H1 (cell line): ENCODE measurements around the gene ATP10D. TPM values are rescaled to one million over a fixed set of nuclear protein-coding genes. Genes with fewer than 3 reads are reported as not detected.

ENCODE experiments used
- CTCF ChIA-PET: fragments of 300-600 bp; sonication (Branson Sonifier 250); formaldehyde crosslinking; loops from one replicate; lab custom pipeline; 2021; ENCODE audit not compliant: partially characterized antibody; lab: Charles Lee
- POLR2A ChIA-PET: fragments of 300-600 bp; sonication (Branson Sonifier 250); formaldehyde crosslinking; loops from one replicate; lab custom pipeline; 2021; ENCODE audit warnings: inconsistent platforms; ENCODE audit not compliant: partially characterized antibody; lab: Charles Lee
- DNase-seq, 2 experiments: peaks; one replicate each; pipeline versions ENCODE4 v3.0.0 to v3.0.0-alpha.2; 2010 to 2022; ENCODE audit warnings: low spot score in 2 of 2, low read depth in 1 of 2, mixed read lengths in 1 of 2
- FAIRE-seq: peaks from 2 replicates; lab custom pipeline; 2011; peaks lifted over from hg19 to GRCh38; lab: Jason Lieb, UNC
- H2AFZ ChIP-seq: 2 replicates; pipeline ENCODE4 v1.8.1; 2012; ENCODE audit warnings: low read length, inconsistent platforms
- H2AK5ac ChIP-seq: 2 replicates; pipeline ENCODE4 v1.6.1; 2013; ENCODE audit warnings: low read depth, low read length
- H2BK120ac ChIP-seq: replicated peaks from 2 replicates; pipeline ENCODE3; 2013; ENCODE audit warnings: low read depth, low read length, inconsistent platforms
- H2BK12ac ChIP-seq: 2 replicates; pipeline ENCODE4 v1.6.1; 2013; ENCODE audit warnings: low read depth, low read length
- H2BK15ac ChIP-seq: 2 replicates; pipeline ENCODE4 v1.6.1; 2013; ENCODE audit warnings: low read length
- H2BK20ac ChIP-seq: 2 replicates; pipeline ENCODE4 v1.6.1; 2013; ENCODE audit warnings: low read length
- H2BK5ac ChIP-seq: 2 replicates; pipeline ENCODE4 v1.6.1; 2013; ENCODE audit warnings: low read depth, low read length
- H3K14ac ChIP-seq: 2 replicates; pipeline ENCODE4 v1.6.1; 2013; ENCODE audit warnings: inconsistent platforms; ENCODE audit not compliant: insufficient read length
- H3K18ac ChIP-seq: 2 replicates; pipeline ENCODE4 v1.6.1; 2013; ENCODE audit warnings: low read length; ENCODE audit errors: extremely low read depth
- H3K23ac ChIP-seq: 2 replicates; pipeline ENCODE4 v1.6.1; 2013; ENCODE audit warnings: inconsistent platforms; ENCODE audit not compliant: insufficient read length
- H3K23me2 ChIP-seq: 2 replicates; pipeline ENCODE4 v1.6.1; 2013; ENCODE audit warnings: low read depth, low read length
- H3K27ac ChIP-seq: 2 replicates; pipeline ENCODE4 v1.6.1; 2011; ENCODE audit warnings: low read depth, low read length, inconsistent platforms
- H3K27me3 ChIP-seq, 4 experiments: replicated peaks in 1 of 4; 1 replicate in 1 of 4; 2 replicates in 3 of 4; pipeline versions ENCODE4 v1.6.1 to v1.8.1; 2011 to 2013; ENCODE audit warnings: low read length in 3 of 4, mild to moderate bottlenecking in 3 of 4, inconsistent platforms in 2 of 4, mixed read lengths in 2 of 4, moderate library complexity in 1 of 4; ENCODE audit not compliant: control insufficient read depth in 3 of 4, insufficient read depth in 3 of 4; ENCODE audit errors: extremely low read depth in 1 of 4
- H3K36me3 ChIP-seq, 4 experiments: 2 replicates each; pipeline versions ENCODE4 v1.6.1 to v1.8.1; 2011 to 2013; ENCODE audit warnings: mild to moderate bottlenecking in 4 of 4, low read length in 3 of 4, moderate library complexity in 2 of 4, control low read depth in 1 of 4, inconsistent platforms in 1 of 4; ENCODE audit not compliant: insufficient read depth in 4 of 4, control insufficient read depth in 2 of 4
- H3K4ac ChIP-seq: replicated peaks from 2 replicates; pipeline ENCODE3; 2013; ENCODE audit warnings: low read length, low read depth, mixed read lengths, inconsistent platforms; ENCODE audit not compliant: insufficient read length
- H3K4me1 ChIP-seq, 4 experiments: replicated peaks in 1 of 4; 1 replicate in 1 of 4; 2 replicates in 3 of 4; pipeline versions ENCODE4 v1.6.1 to v1.8.1; 2011 to 2013; ENCODE audit warnings: low read length in 3 of 4, inconsistent platforms in 2 of 4, mixed read lengths in 1 of 4; ENCODE audit not compliant: insufficient read depth in 4 of 4, control insufficient read depth in 3 of 4
- H3K4me2 ChIP-seq, 2 experiments: 2 replicates each; pipeline versions ENCODE4 v1.6.1 to v1.8.1; 2011 to 2013; ENCODE audit warnings: low read depth in 2 of 2, low read length in 2 of 2, control low read depth in 1 of 2, inconsistent platforms in 1 of 2, mild to moderate bottlenecking in 1 of 2; ENCODE audit not compliant: insufficient read depth in 1 of 2
- H3K4me3 ChIP-seq, 4 experiments: fragments of 200-600, 300-600 bp in 1 of 4; sonication (generic), shearing (Covaris generic), sonication (Bioruptor Twin) in 1 of 4; 2 replicates each; pipeline versions ENCODE4 v1.5.1 to v1.8.1; 2011 to 2016; ENCODE audit warnings: low read length in 4 of 4, low read depth in 3 of 4, control low read depth in 2 of 4, inconsistent platforms in 2 of 4, mild to moderate bottlenecking in 2 of 4, mixed read lengths in 1 of 4, moderate library complexity in 1 of 4; ENCODE audit not compliant: insufficient read depth in 2 of 4; ENCODE audit errors: extremely low read depth in 1 of 4
- H3K56ac ChIP-seq: replicated peaks from 2 replicates; pipeline ENCODE3; 2013; ENCODE audit warnings: low read depth, mild to moderate bottlenecking, mixed read lengths, low read length, inconsistent platforms; ENCODE audit not compliant: insufficient read length
- H3K79me1 ChIP-seq: 2 replicates; pipeline ENCODE4 v1.6.1; 2013; ENCODE audit warnings: low read depth, low read length, control low read depth
- H3K79me2 ChIP-seq, 2 experiments: 2 replicates each; pipeline versions ENCODE4 v1.6.1 to v1.8.1; 2012 to 2013; ENCODE audit warnings: low read length in 2 of 2, mild to moderate bottlenecking in 2 of 2, inconsistent platforms in 1 of 2; ENCODE audit not compliant: insufficient read depth in 2 of 2, control insufficient read depth in 1 of 2
- H3K9ac ChIP-seq, 4 experiments: replicated peaks in 1 of 4; 1 replicate in 1 of 4; 2 replicates in 3 of 4; pipeline versions ENCODE4 v1.6.1 to v1.8.1; 2011 to 2013; ENCODE audit warnings: low read depth in 3 of 4, low read length in 3 of 4, control low read depth in 2 of 4, mild to moderate bottlenecking in 2 of 4, moderate library complexity in 2 of 4, inconsistent platforms in 1 of 4; ENCODE audit errors: extremely low read depth in 1 of 4
- H3K9me3 ChIP-seq, 2 experiments: 2 replicates each; pipeline versions ENCODE4 v1.6.1 to v1.8.1; 2012 to 2013; ENCODE audit warnings: mild to moderate bottlenecking in 2 of 2, moderate library complexity in 2 of 2, control low read depth in 1 of 2, inconsistent platforms in 1 of 2, low read depth in 1 of 2, low read length in 1 of 2, mixed read lengths in 1 of 2; ENCODE audit not compliant: insufficient read depth in 2 of 2
- H4K20me1 ChIP-seq, 2 experiments: replicated peaks in 1 of 2; 2 replicates each; pipeline versions ENCODE3 to v1.8.1; 2011 to 2013; ENCODE audit warnings: inconsistent platforms in 2 of 2, low read length in 2 of 2, mild to moderate bottlenecking in 1 of 2; ENCODE audit not compliant: insufficient read depth in 2 of 2, control insufficient read depth in 1 of 2
- H4K5ac ChIP-seq: 2 replicates; pipeline ENCODE4 v1.6.1; 2013; ENCODE audit warnings: low read length, low read depth, mixed read lengths, inconsistent platforms; ENCODE audit not compliant: insufficient read length
- H4K8ac ChIP-seq: 2 replicates; pipeline ENCODE4 v1.8.0; 2013; ENCODE audit warnings: mild to moderate bottlenecking, moderate library complexity, low read length, inconsistent platforms; ENCODE audit not compliant: insufficient read depth; ENCODE audit errors: extremely low read depth
- H4K91ac ChIP-seq: replicated peaks from 2 replicates; pipeline ENCODE3; 2013; ENCODE audit warnings: low read length, mixed read lengths, inconsistent platforms; ENCODE audit not compliant: insufficient read length
- CBX5 ChIP-seq: fragments of 300-800, 300-1000 bp; sonication (generic); IDR thresholded peaks from 2 replicates; pipeline ENCODE4 v1.7.1; 2016; ENCODE audit warnings: antibody characterized with exemption, low read length, low read depth
- KDM4A ChIP-seq: IDR thresholded peaks from one replicate; pipeline ENCODE4 v1.7.1; 2012; ENCODE audit warnings: low read depth, mild to moderate bottlenecking, moderate library complexity, low read length, inconsistent platforms; ENCODE audit not compliant: severe bottlenecking
- NANOG ChIP-seq: IDR thresholded peaks from 2 replicates; pipeline ENCODE4 v1.6.1; 2011; ENCODE audit warnings: low read length, low read depth, mild to moderate bottlenecking, inconsistent platforms; ENCODE audit not compliant: insufficient read depth, poor library complexity, severe bottlenecking
- RFX5 ChIP-seq: IDR thresholded peaks from 2 replicates; pipeline ENCODE4 v1.6.1; 2011; ENCODE audit warnings: low read depth, low read length, improper control_type of control experiment, borderline replicate concordance
- SIX5 ChIP-seq: IDR thresholded peaks from 2 replicates; pipeline ENCODE4 v1.6.1; 2011; ENCODE audit warnings: mild to moderate bottlenecking, low read depth, low read length
- WGBS, 2 experiments: shearing (Covaris generic) in 1 of 2; methylation state at CpG; one replicate each; pipeline versions ENCODE4 v1.1.6 to v1.1.7; 2013 to 2015; ENCODE audit warnings: low lambda C conversion rate in 2 of 2, mixed read lengths in 2 of 2, inconsistent platforms in 1 of 2, low coverage in 1 of 2, missing lambda C conversion rate in 1 of 2; ENCODE audit not compliant: insufficient replicate concordance in 2 of 2, insufficient coverage in 1 of 2, insufficient read length in 1 of 2; ENCODE audit errors: extremely low coverage in 1 of 2, missing lambda C conversion rate in 1 of 2; 5-methylcytosine and 5-hydroxymethylcytosine counted together
- polyA plus RNA-seq, 7 experiments: library from polyadenylated mRNA; depleted of rRNA in 3 of 7; stranded (reverse) in 5 of 7; unstranded in 2 of 7; fragments of >200 nt in 5 of 7; fragments of 200-250 nt in 2 of 7; gene quantifications; 1 replicate in 5 of 7; 2 replicates in 1 of 7; 4 replicates in 1 of 7; pipeline versions ENCODE4 v1.2.1 to v1.2.3, GENCODE V29; 2011 to 2013; ENCODE audit warnings: missing spikeins in 2 of 7, mixed read lengths in 2 of 7
- total RNA-seq: library from RNA; stranded (reverse); fragmentation: NEBNext Ultra II Directional; extraction: Animal tissue kit (Norgen Biotek cat#: 25700); gene quantifications from 2 replicates; pipeline ENCODE4 v1.2.1, GENCODE V29; 2021

Gene ATP10D
- total and polyA plus RNA-seq, 2 of the 8 experiments (the other 6 are each of a cell fraction or from before 2014, with no cell fraction given): 2.9 to 5.9 TPM

GRCh38 chr4:47631161-47631560, 146.1 kb downstream of the ATP10D start:
- POLR2A ChIA-PET: interaction anchor here (1.4 kb wide), 1 partner anchor 12 kb away, joined by 3 read pairs; no protein-coding TSS in a partner anchor
- Histone ChIP-seq H3K4me2 (no peak overlapping the region), H3K4ac (no peak overlapping the region), H4K20me1 (no peaks in the 10 kb centered on the region), H4K8ac (no peak overlapping the region), H2BK120ac (no peak overlapping the region), H3K23ac (no peak overlapping the region), H3K56ac (no peak overlapping the region), H2AK5ac (no peak overlapping the region), H3K36me3 (no peaks in the 10 kb centered on the region), H4K91ac (no peak overlapping the region), H2BK12ac (no peak overlapping the region), H2AFZ (no peak overlapping the region), H4K5ac (no peak overlapping the region), H2BK5ac (no peak overlapping the region), H3K18ac (no peak overlapping the region), H3K79me2 (no peaks in the 10 kb centered on the region), H3K14ac (no peak overlapping the region), H3K9me3 (0 out of 4 replicates have a peak, but pooled peaks cover 0 to 2% of the 10 kb centered on the region in 2 experiments), H2BK20ac (no peak overlapping the region), H3K27ac (no peak overlapping the region), H3K4me1 (no peaks in the 10 kb centered on the region), H2BK15ac (no peak overlapping the region), H3K79me1 (no peaks in the 10 kb centered on the region), H3K9ac (no peak overlapping the region), H3K27me3 (no peaks in the 10 kb centered on the region), H3K23me2 (no peaks in the 10 kb centered on the region), H3K4me3 (no peak overlapping the region)
- WGBS, 2 experiments: 90% methylated on average over 4 of the region's 4 CpGs; no CpG with 5 or more reads in 1 of the 2 experiments
- DNase-seq (no peak), FAIRE-seq (no peak)
- CTCF ChIA-PET: interaction anchor here (0.9 kb wide), 1 partner anchor 14 kb away, joined by 3 read pairs; no protein-coding TSS in a partner anchor
- TF ChIP-seq KDM4A (no peak), SIX5 (no peak), NANOG (no peak), RFX5 (no peak), CBX5 (no peak)
